ENCODE measurements around the gene P2RY6.

DNA sequence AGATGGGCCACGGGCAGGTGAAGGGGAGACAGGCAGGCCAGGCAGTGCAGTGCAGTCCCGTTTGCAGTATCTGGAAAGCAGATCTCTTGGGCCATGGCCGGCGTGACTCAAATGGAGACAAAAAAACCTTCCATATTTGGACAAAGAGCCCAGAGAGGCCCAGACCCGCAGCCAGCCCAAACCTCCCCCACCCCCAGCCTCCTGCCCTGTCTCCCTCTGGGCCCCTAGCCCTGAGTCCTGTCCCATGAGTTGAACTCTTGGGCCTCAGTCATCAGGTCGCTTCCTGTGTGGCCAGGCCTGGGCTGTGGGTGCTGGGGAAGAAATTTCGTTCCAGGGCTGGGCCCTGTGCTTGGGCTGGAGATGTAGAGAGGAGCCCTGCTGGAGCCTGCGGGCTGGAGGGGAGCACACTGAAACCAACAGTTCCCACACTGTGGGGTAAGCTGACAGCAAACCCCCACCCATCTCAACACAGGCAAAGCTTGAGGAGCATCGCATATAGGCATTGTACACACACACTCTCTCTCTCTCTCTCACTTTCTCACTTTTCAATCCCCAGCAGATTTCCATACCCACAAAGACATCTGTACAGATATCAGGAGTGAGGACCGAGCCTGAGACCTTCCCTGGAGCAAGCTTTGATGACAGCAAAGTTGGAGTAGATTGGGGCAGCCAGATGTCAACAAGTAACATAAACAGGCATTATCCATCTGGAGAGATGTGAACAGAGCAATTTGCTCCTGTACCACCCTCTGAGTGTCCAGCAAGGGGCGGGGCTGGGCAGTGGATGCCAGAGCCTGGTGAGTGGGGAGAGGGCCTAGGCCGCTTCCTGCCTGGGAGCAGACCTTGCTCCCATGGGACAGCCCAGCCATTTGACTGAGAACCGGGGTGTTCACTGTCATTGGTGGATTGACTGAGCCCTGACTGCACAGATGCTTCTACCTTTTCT, 53.2 kb downstream of the P2RY6 start:
- TF ChIP-seq REST (IDR thresholded peaks at IDR 0.05; ENCODE audit: low read depth), result no peak
- no peak for TF ChIP-seq EP300 (IDR thresholded peaks at IDR 0.05; ENCODE audit: borderline replicate concordance)
- TF ChIP-seq TAF1 (IDR thresholded peaks at IDR 0.05; ENCODE audit: low read depth), result no peak
- TF ChIP-seq, protein P1, sequence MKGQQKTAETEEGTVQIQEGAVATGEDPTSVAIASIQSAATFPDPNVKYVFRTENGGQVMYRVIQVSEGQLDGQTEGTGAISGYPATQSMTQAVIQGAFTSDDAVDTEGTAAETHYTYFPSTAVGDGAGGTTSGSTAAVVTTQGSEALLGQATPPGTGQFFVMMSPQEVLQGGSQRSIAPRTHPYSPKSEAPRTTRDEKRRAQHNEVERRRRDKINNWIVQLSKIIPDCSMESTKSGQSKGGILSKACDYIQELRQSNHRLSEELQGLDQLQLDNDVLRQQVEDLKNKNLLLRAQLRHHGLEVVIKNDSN (IDR thresholded peaks at IDR 0.05), result no peak
- no peak for TF ChIP-seq CEBPB (IDR thresholded peaks at IDR 0.05)
- no peak for TF ChIP-seq YY1 (IDR thresholded peaks at IDR 0.05; ENCODE audit: low read depth)
- no peak for TF ChIP-seq MAX (IDR thresholded peaks at IDR 0.05)
- no peak for TF ChIP-seq ZBTB7A (IDR thresholded peaks at IDR 0.05; ENCODE audit: low read depth)
- no peak for TF ChIP-seq RAD21 (IDR thresholded peaks at IDR 0.05; ENCODE audit: low read depth)
- TF ChIP-seq NFIC (IDR thresholded peaks at IDR 0.05), result no peak
- TF ChIP-seq CREB1 (IDR thresholded peaks at IDR 0.05; ENCODE audit: low read depth), result no peak
- TF ChIP-seq EGR1 (IDR thresholded peaks at IDR 0.05), result no peak
- no peak for TF ChIP-seq FOXM1 (IDR thresholded peaks at IDR 0.05; ENCODE audit: borderline replicate concordance, low read depth)

Data from Ishikawa (cell line).